ENCODE results near the gene MMP24. TPM values are rescaled to one million over a fixed set of nuclear protein-coding genes. Genes with fewer than 3 reads are reported as not detected.

MMP24 gene
- total and polyA plus RNA-seq, 2 of the 13 experiments (the other 11 are each of a cell fraction or from before 2014, with no cell fraction given) = 0.29 to 0.35 TPM

DNA sequence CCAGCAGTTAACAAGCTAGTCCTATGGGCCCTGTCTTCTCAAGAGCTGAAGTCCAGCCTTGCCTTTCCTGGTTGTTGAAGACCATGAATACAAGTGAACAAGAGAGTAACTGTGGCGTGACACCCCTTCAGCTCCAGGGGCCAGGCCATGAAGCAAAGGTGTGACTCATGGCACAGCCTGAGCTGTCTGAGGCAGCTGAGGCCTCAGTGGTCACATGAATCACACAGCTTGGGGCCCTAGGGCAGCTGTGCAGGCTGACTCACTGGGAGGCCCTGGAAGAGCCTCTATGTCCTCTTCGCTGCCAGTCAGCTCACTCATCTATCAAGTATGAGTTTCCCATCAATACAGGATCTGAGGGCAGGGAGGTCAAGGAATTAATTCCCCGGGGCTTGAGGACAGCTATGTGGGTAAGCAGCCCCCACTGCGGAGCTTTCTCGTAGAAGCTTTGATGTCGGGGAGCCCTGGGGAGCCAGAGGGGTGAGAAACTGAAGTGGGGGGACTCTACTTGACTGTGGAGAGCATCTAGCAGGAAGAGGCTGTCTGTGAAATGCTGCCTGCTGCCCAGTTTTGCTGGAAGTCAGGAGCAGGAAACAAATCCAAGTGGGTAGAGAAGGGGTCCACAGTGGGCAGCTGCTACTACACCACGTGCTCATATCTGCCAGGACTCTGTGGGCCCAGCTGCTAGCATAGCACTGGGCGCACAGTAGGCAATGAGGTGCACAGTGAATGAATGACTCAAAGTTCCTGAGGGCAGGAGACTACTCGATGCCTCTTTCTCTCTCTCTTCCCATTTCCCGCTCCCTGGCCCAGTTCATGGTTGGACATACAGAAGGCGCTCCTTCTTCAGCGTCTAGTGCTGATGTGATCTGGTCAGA is 79.4 kb downstream of the MMP24 start:
- CTCF ChIA-PET (ENCODE audit: low intra/inter-chr PET ratio, low total read pairs) = interaction anchor here (1.2 to 6.9 kb wide), 4 partner anchors 14 to 141 kb away, joined by 3 to 204 read pairs (median 4); no protein-coding TSS in a partner anchor
- Histone ChIP-seq H3K9ac (ENCODE audit: insufficient read depth, low read depth, low read length) (peak overlapping the region; percentile 38; the same call in 1 of the 2 replicates), H4K20me1 (ENCODE audit: insufficient read depth, low read length) (no peaks in the 10 kb centered on the region), H3K79me2 (ENCODE audit: insufficient read depth, low read length) (no peaks in the 10 kb centered on the region), H3K4me3 (replicated peaks in 1 of 3; ENCODE audit: insufficient read depth in 1 of 3, low read depth in 2 of 3, low read length in 3 of 3) (no peak overlapping the region), H3K27me3 (ENCODE audit: control insufficient read depth in 1 of 2, insufficient read depth in 2 of 2, low read length in 2 of 2) (no peaks in the 10 kb centered on the region), H3K9me3 (ENCODE audit: low read length) (no peaks in the 10 kb centered on the region), H3K4me2 (ENCODE audit: low read depth, low read length) (no peak overlapping the region), H3K4me1 (ENCODE audit: insufficient read depth, low read length) (peaks cover 49% of the 10 kb centered on the region), H2AFZ (ENCODE audit: low read length) (no peak overlapping the region), H3K36me3 (replicated peaks in 1 of 2; ENCODE audit: control insufficient read depth in 1 of 2, insufficient read depth in 2 of 2, low read length in 2 of 2) (peaks cover 12 to 45% of the 10 kb centered on the region in 2 experiments; a peak in 4 of 5 replicates), H3K27ac (ENCODE audit: extremely low read length, insufficient read depth, low read length) (peak overlapping the region; percentile 49)
- BruUV-seq (replicated peaks) = no TSS peak
- intact Hi-C loops (cut with micrococcal nuclease; ENCODE audit: unreplicated experiment) (loop anchor here (2.0 to 5.0 kb wide), 2 partner anchors 36 to 133 kb away; partner anchors contain the start of gene GDF5), in situ Hi-C loops (cut with HindIII; ENCODE audit: extremely low pct_ligation_motif_present, low pct_unique_long_range_greater_than_20kb) (no loop called here)
- FAIRE-seq = peak; percentile 12
- WGBS (ENCODE audit: low lambda C conversion rate) = 82% methylated on average over 12 of the region's 12 CpGs
- peak; percentile 70 for ATAC-seq
- DNase-seq (ENCODE audit: low spot score) = peak; percentile 92
- POLR2A ChIA-PET = interaction anchor here (0.6 to 6.5 kb wide), 20 partner anchors 8 to 436 kb away, joined by 3 to 78 read pairs (median 4); partner anchors contain the start of genes CEP250, EIF6, GSS and MYH7B
- no peak for TF ChIP-seq RFXAP (CRISPR knock-in tag; IDR thresholded peaks at IDR 0.05; ENCODE audit: borderline replicate concordance)
- TF ChIP-seq, protein P1, sequence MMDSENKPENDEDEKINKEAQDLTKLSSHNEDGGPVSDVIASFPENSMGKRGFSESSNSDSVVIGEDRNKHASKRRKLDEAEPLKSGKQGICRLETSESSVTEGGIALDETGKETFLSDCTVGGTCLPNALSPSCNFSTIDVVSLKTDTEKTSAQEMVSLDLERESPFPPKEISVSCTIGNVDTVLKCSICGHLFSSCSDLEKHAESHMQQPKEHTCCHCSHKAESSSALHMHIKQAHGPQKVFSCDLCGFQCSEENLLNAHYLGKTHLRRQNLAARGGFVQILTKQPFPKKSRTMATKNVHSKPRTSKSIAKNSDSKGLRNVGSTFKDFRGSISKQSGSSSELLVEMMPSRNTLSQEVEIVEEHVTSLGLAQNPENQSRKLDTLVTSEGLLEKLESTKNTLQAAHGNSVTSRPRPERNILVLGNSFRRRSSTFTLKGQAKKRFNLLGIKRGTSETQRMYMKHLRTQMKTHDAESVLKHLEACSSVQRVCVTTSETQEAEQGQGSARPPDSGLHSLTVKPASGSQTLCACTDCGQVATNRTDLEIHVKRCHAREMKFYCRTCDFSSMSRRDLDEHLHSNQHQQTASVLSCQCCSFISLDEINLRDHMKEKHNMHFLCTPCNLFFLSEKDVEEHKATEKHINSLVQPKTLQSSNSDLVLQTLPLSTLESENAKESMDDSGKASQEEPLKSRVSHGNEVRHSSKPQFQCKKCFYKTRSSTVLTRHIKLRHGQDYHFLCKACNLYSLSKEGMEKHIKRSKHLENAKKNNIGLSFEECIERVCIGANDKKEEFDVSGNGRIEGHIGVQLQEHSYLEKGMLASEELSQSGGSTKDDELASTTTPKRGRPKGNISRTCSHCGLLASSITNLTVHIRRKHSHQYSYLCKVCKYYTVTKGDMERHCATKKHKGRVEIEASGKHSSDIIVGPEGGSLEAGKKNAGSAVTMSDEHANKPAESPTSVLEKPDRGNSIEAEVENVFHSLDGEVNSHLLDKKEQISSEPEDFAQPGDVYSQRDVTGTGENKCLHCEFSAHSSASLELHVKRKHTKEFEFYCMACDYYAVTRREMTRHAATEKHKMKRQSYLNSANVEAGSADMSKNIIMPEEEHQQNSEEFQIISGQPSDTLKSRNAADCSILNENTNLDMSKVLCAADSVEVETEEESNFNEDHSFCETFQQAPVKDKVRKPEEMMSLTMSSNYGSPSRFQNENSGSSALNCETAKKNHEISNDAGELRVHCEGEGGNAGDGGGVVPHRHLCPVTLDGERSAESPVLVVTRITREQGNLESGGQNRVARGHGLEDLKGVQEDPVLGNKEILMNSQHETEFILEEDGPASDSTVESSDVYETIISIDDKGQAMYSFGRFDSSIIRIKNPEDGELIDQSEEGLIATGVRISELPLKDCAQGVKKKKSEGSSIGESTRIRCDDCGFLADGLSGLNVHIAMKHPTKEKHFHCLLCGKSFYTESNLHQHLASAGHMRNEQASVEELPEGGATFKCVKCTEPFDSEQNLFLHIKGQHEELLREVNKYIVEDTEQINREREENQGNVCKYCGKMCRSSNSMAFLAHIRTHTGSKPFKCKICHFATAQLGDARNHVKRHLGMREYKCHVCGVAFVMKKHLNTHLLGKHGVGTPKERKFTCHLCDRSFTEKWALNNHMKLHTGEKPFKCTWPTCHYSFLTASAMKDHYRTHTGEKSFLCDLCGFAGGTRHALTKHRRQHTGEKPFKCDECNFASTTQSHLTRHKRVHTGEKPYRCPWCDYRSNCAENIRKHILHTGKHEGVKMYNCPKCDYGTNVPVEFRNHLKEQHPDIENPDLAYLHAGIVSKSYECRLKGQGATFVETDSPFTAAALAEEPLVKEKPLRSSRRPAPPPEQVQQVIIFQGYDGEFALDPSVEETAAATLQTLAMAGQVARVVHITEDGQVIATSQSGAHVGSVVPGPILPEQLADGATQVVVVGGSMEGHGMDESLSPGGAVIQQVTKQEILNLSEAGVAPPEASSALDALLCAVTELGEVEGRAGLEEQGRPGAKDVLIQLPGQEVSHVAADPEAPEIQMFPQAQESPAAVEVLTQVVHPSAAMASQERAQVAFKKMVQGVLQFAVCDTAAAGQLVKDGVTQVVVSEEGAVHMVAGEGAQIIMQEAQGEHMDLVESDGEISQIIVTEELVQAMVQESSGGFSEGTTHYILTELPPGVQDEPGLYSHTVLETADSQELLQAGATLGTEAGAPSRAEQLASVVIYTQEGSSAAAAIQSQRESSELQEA (CRISPR knock-in tag; IDR thresholded peaks at IDR 0.05; ENCODE audit: not compliant biosample characterization) = no peak
- TF ChIP-seq, protein P2, sequence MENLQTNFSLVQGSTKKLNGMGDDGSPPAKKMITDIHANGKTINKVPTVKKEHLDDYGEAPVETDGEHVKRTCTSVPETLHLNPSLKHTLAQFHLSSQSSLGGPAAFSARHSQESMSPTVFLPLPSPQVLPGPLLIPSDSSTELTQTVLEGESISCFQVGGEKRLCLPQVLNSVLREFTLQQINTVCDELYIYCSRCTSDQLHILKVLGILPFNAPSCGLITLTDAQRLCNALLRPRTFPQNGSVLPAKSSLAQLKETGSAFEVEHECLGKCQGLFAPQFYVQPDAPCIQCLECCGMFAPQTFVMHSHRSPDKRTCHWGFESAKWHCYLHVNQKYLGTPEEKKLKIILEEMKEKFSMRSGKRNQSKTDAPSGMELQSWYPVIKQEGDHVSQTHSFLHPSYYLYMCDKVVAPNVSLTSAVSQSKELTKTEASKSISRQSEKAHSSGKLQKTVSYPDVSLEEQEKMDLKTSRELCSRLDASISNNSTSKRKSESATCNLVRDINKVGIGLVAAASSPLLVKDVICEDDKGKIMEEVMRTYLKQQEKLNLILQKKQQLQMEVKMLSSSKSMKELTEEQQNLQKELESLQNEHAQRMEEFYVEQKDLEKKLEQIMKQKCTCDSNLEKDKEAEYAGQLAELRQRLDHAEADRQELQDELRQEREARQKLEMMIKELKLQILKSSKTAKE (CRISPR knock-in tag; IDR thresholded peaks at IDR 0.05; ENCODE audit: borderline replicate concordance) = no peak
- TF ChIP-seq ZNF256 (CRISPR knock-in tag; conservative IDR thresholded peaks at IDR 0.05) = no peak
- no peak for TF ChIP-seq ZNF431 (CRISPR knock-in tag; IDR thresholded peaks at IDR 0.05; ENCODE audit: borderline replicate concordance, low read depth)
- peak; percentile 86; the same call in 1 of the 2 replicates for TF ChIP-seq MIER3 (CRISPR knock-in tag; IDR thresholded peaks at IDR 0.05; ENCODE audit: borderline replicate concordance)
- peak; percentile 64; the same call in 1 of the 2 replicates for TF ChIP-seq NFE2 (CRISPR knock-in tag; IDR thresholded peaks at IDR 0.05)
- no peak for TF ChIP-seq SRSF9 (IDR thresholded peaks at IDR 0.05; ENCODE audit: borderline replicate concordance, insufficient read depth, low read depth, low read length, poor library complexity, severe bottlenecking)
- TF ChIP-seq TAF1 (CRISPR knock-in tag; IDR thresholded peaks at IDR 0.05) = no peak
- no peak for TF ChIP-seq ZIK1 (CRISPR knock-in tag; IDR thresholded peaks at IDR 0.05; ENCODE audit: borderline replicate concordance, low read depth)
- TF ChIP-seq MXD4 (CRISPR knock-in tag; IDR thresholded peaks at IDR 0.05) = peak; percentile 82

Measured in HepG2 (cell line).